Calu3 (cell line): ENCODE results near the gene PRB3. TPM values are rescaled to one million over a fixed set of nuclear protein-coding genes. Genes with fewer than 3 reads are reported as not detected.

Experiments
- BruUV-seq: library from RNA; stranded (reverse); fragments of 400-500 nt; replicated peaks from 2 replicates; lab custom pipeline; 2021; lab: Mats Ljungman, UMichigan
- CTCF ChIA-PET: fragments of 300-600 bp; sonication (Branson Sonifier 250); formaldehyde crosslinking; loops from one replicate; lab custom pipeline; 2022; ENCODE audit warnings: antibody characterized with exemption; lab: Charles Lee
- DNase-seq: peaks from one replicate; pipeline ENCODE4 v3.0.0; 2022
- H3K27ac Mint-ChIP-seq: one replicate; pipeline ENCODE4 v1.8.0; 2022; ENCODE audit warnings: mixed read lengths; ENCODE audit not compliant: unreplicated experiment
- H3K27me3 Mint-ChIP-seq: one replicate; pipeline ENCODE4 v1.8.0; 2022; ENCODE audit warnings: mixed read lengths; ENCODE audit not compliant: unreplicated experiment
- H3K36me3 Mint-ChIP-seq: one replicate; pipeline ENCODE4 v1.8.0; 2022; ENCODE audit warnings: mild to moderate bottlenecking, moderate library complexity, mixed read lengths; ENCODE audit not compliant: insufficient read depth, unreplicated experiment
- H3K4me1 Mint-ChIP-seq: one replicate; pipeline ENCODE4 v1.8.0; 2022; ENCODE audit warnings: mild to moderate bottlenecking, low read depth, mixed read lengths; ENCODE audit not compliant: unreplicated experiment
- H3K4me3 Mint-ChIP-seq: one replicate; pipeline ENCODE4 v1.8.0; 2022; ENCODE audit warnings: mild to moderate bottlenecking, low read depth, moderate library complexity, mixed read lengths; ENCODE audit not compliant: unreplicated experiment
- H3K9me3 Mint-ChIP-seq: one replicate; pipeline ENCODE4 v1.8.0; 2022; ENCODE audit warnings: low read depth, mixed read lengths; ENCODE audit not compliant: unreplicated experiment
- intact Hi-C: fragments of 100-400 bp; cut with micrococcal nuclease; formaldehyde crosslinking; loops from one replicate; pipeline ENCODE4 v1.10.0; 2022; ENCODE audit not compliant: unreplicated experiment
- total RNA-seq: library from RNA; stranded (reverse); gene quantifications from 2 replicates; pipeline ENCODE4 v1.2.3, GENCODE V29; 2022
- TF ChIP-seq, protein P1 (sequence below): fragments of 200-600 bp; IDR thresholded peaks from one replicate; pipeline ENCODE4 v1.8.0; 2022; ENCODE audit warnings: antibody characterized with exemption; ENCODE audit not compliant: unreplicated experiment

The PRB3 gene
- total RNA-seq, 1 experiment from 2014 or later, result not detected

DNA sequence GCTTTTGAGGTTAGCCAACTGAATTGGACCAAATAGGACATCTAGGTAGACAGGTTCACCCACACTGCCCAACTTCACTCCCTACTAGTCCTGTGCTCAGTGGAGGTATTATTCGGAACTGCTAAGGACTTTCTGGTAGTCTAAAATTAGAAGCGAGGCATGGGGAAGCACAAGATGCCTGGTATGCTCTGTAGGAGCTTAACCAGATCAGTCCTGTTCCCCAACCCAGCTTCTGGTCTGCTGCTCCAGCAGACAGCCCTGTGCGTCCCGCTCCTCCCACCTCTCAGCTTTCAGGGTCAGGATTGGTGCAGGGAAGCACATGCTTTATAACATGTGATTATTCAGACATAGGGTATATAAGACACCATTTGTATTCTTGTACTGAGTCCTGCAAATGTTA lies 31.2 kb downstream of the PRB3 start:
- Mint-ChIP-seq H3K36me3 (no peaks in the 10 kb centered on the region), H3K4me1 (no peaks in the 10 kb centered on the region), H3K9me3 (no peaks in the 10 kb centered on the region), H3K27me3 (peaks cover 50% of the 10 kb centered on the region), H3K4me3 (no peak overlapping the region), H3K27ac (no peak overlapping the region)
- no TSS peak for BruUV-seq
- intact Hi-C loops, result loop anchor here (10.0 kb wide), 1 partner anchor 807 kb away; no protein-coding TSS in a partner anchor
- CTCF ChIA-PET, result no interaction called here
- TF ChIP-seq, protein P1, sequence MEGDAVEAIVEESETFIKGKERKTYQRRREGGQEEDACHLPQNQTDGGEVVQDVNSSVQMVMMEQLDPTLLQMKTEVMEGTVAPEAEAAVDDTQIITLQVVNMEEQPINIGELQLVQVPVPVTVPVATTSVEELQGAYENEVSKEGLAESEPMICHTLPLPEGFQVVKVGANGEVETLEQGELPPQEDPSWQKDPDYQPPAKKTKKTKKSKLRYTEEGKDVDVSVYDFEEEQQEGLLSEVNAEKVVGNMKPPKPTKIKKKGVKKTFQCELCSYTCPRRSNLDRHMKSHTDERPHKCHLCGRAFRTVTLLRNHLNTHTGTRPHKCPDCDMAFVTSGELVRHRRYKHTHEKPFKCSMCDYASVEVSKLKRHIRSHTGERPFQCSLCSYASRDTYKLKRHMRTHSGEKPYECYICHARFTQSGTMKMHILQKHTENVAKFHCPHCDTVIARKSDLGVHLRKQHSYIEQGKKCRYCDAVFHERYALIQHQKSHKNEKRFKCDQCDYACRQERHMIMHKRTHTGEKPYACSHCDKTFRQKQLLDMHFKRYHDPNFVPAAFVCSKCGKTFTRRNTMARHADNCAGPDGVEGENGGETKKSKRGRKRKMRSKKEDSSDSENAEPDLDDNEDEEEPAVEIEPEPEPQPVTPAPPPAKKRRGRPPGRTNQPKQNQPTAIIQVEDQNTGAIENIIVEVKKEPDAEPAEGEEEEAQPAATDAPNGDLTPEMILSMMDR, result no peak
- DNase-seq, result no peak

DNA sequence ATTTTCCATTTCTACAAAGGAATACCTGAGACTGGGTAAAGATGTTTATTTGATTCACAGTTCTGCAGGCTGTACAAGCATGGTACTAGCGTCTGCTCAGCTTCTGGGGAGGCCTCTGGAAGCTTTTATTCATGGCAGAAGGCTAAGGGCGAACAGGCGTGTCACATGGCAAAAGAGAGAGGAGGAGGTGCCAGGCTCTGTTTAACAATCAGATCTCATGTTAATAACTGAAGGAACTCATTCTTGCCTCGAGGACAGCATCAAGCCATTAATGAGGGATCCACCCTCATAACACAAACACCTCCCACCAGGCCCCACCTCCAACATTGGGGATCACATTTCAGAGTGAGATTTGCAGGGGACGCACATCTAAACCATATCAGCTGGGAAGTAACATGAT lies 36.0 kb downstream of the PRB3 start:
- Mint-ChIP-seq H3K9me3 (no peaks in the 10 kb centered on the region), H3K4me3 (no peak overlapping the region)
- CTCF ChIA-PET, result no interaction called here

DNA sequence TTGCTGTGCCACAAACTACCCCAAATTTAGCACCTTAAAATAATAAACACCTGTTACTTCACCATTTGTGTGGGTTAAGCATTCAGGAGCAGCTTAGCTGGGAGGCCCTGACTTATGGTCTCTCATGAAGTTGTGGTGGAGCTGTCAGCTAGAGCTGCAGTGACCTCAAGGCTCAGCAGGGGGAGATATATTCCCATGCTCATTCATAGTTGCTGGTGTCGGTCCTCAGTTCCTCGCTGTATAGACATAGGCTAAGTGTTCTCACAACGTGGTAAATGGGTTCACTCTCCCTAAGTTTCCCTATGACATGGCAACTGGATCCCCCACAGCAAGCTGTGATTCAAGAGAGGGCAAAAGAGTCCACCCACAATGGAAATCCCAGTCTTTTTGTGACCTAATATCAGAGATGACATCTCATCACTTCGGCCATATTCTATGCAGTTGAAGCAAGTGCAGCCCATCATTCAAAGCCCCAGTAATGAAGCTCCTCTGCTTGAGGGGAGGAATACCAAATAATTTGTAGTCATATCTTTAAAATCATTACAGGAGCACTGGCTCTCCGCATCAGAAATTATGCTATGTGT lies 41.1 kb downstream of the PRB3 start:
- TF ChIP-seq, protein P1, result peak; percentile 67
- no peaks in the 10 kb centered on the region for H3K4me1 Mint-ChIP-seq
- no peaks in the 10 kb centered on the region for H3K36me3 Mint-ChIP-seq
- H3K27me3 Mint-ChIP-seq, result peaks cover 69% of the 10 kb centered on the region
- no peak overlapping the region for H3K27ac Mint-ChIP-seq
- BruUV-seq, result no TSS peak
- peak; percentile 63 for DNase-seq
- intact Hi-C loops, result loop anchor here (1.0 kb wide), 1 partner anchor 258 kb away; no protein-coding TSS in a partner anchor
- H3K4me3 Mint-ChIP-seq, result no peak overlapping the region
- H3K9me3 Mint-ChIP-seq, result no peaks in the 10 kb centered on the region
- CTCF ChIA-PET, result interaction anchor here (0.7 to 1.7 kb wide), 5 partner anchors 255 to 457 kb away, joined by 3 to 14 read pairs (median 3); no protein-coding TSS in a partner anchor

More for the DNA sequence above, 36.0 kb downstream of the PRB3 start:
- BruUV-seq, result no TSS peak
- TF ChIP-seq, protein P1, result no peak
- H3K27me3 Mint-ChIP-seq, result peaks cover 45% of the 10 kb centered on the region
- intact Hi-C loops, result loop anchor here (10.0 kb wide), 1 partner anchor 811 kb away; no protein-coding TSS in a partner anchor
- H3K36me3 Mint-ChIP-seq, result no peaks in the 10 kb centered on the region
- DNase-seq, result no peak
- H3K27ac Mint-ChIP-seq, result no peak overlapping the region
- H3K4me1 Mint-ChIP-seq, result no peaks in the 10 kb centered on the region

DNA sequence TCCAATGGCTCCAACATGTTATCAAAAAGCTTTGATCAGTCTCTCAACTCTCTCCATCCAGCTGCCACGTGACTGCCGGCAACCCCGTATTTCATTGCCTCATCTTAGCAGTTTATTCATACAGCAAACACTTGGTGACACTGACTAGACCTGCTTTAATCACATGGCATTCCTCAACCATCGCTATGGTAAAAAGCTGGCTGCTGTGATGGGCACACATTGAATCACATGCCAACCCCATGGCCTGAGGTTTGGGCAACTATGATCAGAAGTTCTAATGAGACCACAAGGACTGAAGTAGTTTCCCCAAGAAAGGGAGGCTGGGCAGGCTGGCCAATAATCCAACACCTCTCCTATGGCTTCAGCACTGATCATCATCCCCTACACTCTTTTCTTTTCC lies 42.1 kb downstream of the PRB3 start:
- BruUV-seq, result no TSS peak
- H3K9me3 Mint-ChIP-seq, result no peaks in the 10 kb centered on the region
- H3K27ac Mint-ChIP-seq, result no peak overlapping the region
- CTCF ChIA-PET, result interaction anchor here (0.6 to 0.9 kb wide), 2 partner anchors 21 to 256 kb away, joined by 3 read pairs; no protein-coding TSS in a partner anchor
- peaks cover 66% of the 10 kb centered on the region for H3K27me3 Mint-ChIP-seq
- no peaks in the 10 kb centered on the region for H3K36me3 Mint-ChIP-seq
- TF ChIP-seq, protein P1, result no peak
- intact Hi-C loops, result no loop called here
- H3K4me3 Mint-ChIP-seq, result no peak overlapping the region
- H3K4me1 Mint-ChIP-seq, result no peaks in the 10 kb centered on the region
- DNase-seq, result no peak

Other genes starting within 250 kb of the PRB3 start
- 3.2 and 4.5 TPM in 2 replicates for gene TAS2R19, start 247.1 kb downstream of the PRB3 start, total RNA-seq
- 3.6 and 4.1 TPM in 2 replicates for gene TAS2R31, start 238.3 kb downstream of the PRB3 start, total RNA-seq
- gene TAS2R46, start 207.4 kb downstream of the PRB3 start, total RNA-seq, result 1.1 and 2.2 TPM in 2 replicates
- gene TAS2R43, start 177.4 kb downstream of the PRB3 start, total RNA-seq, result 1.7 and 1.8 TPM in 2 replicates
- 2.8 and 3.5 TPM in 2 replicates for gene TAS2R30, start 135.1 kb downstream of the PRB3 start, total RNA-seq
- 9.7 and 11.0 TPM in 2 replicates for gene SMIM10L1, start 98.5 kb downstream of the PRB3 start, total RNA-seq
- not detected in 2 replicates for gene TAS2R42, start 82.8 kb downstream of the PRB3 start, total RNA-seq
- gene PRB4, start 40.7 kb upstream of the PRB3 start, total RNA-seq, result not detected in 2 replicates
- gene PRB2, start 125.9 kb upstream of the PRB3 start, total RNA-seq, result not detected in 2 replicates